HEK293 (cell line): Measurements from ENCODE around the gene MUC21.

Experiments used
- ZNF138 ChIP-seq: fragments of 450-650 bp; formaldehyde crosslinking; IDR thresholded peaks from 2 replicates; pipeline ENCODE4 v1.5.1; 2016; ENCODE audit warnings: missing biosample characterization, missing genetic modification characterization, borderline replicate concordance
- ZNF404 ChIP-seq: fragments of 450-650 bp; formaldehyde crosslinking; IDR thresholded peaks from 2 replicates; pipeline ENCODE4 v1.5.1; 2017; ENCODE audit warnings: missing biosample characterization, missing genetic modification characterization
- ZNF514 ChIP-seq: fragments of 450-650 bp; formaldehyde crosslinking; IDR thresholded peaks from 2 replicates; pipeline ENCODE4 v1.5.1; 2016; ENCODE audit warnings: missing biosample characterization, missing genetic modification characterization
- ZNF548 ChIP-seq: fragments of 450-650 bp; formaldehyde crosslinking; IDR thresholded peaks from 2 replicates; pipeline ENCODE4 v1.5.1; 2016; ENCODE audit warnings: missing biosample characterization, missing genetic modification characterization
- ZNF830 ChIP-seq: fragments of 450-650 bp; IDR thresholded peaks from 2 replicates; pipeline ENCODE4 v1.5.0; 2018; ENCODE audit warnings: missing biosample characterization, missing genetic modification characterization, low read depth, mild to moderate bottlenecking, moderate library complexity
- TF ChIP-seq, protein P1 (sequence below): fragments of 450-650 bp; formaldehyde crosslinking; IDR thresholded peaks from 2 replicates; pipeline ENCODE4 v1.5.1; 2016; ENCODE audit warnings: missing biosample characterization, missing genetic modification characterization
- TF ChIP-seq, protein P2 (sequence below): fragments of 450-650 bp; formaldehyde crosslinking; IDR thresholded peaks from 2 replicates; pipeline ENCODE4 v1.5.1; 2017; ENCODE audit warnings: missing biosample characterization, mild to moderate bottlenecking, missing genetic modification characterization, moderate library complexity

DNA sequence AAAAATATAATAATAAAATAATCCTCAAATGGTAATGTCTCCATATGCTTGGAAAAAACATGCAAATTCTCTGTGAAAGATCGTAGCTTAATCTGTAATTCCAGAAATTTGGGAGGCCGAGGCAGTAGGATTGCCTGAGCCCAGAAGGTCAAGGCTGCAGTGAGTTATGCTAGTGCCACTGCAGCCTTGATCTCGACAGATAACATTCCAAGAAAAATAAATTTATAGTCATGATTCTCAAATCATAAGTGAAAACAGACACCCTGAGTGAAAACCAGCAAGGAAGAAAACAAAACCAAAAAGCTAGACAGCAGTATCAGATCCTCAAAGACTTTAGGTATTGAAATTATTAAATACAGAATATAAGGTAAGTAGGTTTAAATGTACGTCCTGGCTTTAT, 3.8 kb upstream of the MUC21 start:
- TF ChIP-seq ZNF404 = no peak
- TF ChIP-seq, protein P1, sequence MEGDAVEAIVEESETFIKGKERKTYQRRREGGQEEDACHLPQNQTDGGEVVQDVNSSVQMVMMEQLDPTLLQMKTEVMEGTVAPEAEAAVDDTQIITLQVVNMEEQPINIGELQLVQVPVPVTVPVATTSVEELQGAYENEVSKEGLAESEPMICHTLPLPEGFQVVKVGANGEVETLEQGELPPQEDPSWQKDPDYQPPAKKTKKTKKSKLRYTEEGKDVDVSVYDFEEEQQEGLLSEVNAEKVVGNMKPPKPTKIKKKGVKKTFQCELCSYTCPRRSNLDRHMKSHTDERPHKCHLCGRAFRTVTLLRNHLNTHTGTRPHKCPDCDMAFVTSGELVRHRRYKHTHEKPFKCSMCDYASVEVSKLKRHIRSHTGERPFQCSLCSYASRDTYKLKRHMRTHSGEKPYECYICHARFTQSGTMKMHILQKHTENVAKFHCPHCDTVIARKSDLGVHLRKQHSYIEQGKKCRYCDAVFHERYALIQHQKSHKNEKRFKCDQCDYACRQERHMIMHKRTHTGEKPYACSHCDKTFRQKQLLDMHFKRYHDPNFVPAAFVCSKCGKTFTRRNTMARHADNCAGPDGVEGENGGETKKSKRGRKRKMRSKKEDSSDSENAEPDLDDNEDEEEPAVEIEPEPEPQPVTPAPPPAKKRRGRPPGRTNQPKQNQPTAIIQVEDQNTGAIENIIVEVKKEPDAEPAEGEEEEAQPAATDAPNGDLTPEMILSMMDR (tag by site-specific recombination) = no peak
- TF ChIP-seq, protein P2, sequence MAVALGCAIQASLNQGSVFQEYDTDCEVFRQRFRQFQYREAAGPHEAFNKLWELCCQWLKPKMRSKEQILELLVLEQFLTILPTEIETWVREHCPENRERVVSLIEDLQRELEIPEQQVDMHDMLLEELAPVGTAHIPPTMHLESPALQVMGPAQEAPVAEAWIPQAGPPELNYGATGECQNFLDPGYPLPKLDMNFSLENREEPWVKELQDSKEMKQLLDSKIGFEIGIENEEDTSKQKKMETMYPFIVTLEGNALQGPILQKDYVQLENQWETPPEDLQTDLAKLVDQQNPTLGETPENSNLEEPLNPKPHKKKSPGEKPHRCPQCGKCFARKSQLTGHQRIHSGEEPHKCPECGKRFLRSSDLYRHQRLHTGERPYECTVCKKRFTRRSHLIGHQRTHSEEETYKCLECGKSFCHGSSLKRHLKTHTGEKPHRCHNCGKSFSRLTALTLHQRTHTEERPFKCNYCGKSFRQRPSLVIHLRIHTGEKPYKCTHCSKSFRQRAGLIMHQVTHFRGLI (tag by site-specific recombination) = no peak
- no peak for TF ChIP-seq ZNF548 (tag by site-specific recombination)
- TF ChIP-seq ZNF830 = no peak
- TF ChIP-seq ZNF138 (tag by site-specific recombination) = no peak
- no peak for TF ChIP-seq ZNF514
